LNCAP (cell line): Measurements from ENCODE around the gene CNOT6.

Source experiments
- TF ChIP-seq, protein P1 (sequence below): fragments of 450-650 bp; IDR thresholded peaks from 2 replicates; pipeline ENCODE4 v1.5.1; 2017; ENCODE audit warnings: mild to moderate bottlenecking

CNOT6 gene

GRCh38 chr5:180522330-180522729 lies 28.2 kb downstream of the CNOT6 start:
- TF ChIP-seq, protein P1, sequence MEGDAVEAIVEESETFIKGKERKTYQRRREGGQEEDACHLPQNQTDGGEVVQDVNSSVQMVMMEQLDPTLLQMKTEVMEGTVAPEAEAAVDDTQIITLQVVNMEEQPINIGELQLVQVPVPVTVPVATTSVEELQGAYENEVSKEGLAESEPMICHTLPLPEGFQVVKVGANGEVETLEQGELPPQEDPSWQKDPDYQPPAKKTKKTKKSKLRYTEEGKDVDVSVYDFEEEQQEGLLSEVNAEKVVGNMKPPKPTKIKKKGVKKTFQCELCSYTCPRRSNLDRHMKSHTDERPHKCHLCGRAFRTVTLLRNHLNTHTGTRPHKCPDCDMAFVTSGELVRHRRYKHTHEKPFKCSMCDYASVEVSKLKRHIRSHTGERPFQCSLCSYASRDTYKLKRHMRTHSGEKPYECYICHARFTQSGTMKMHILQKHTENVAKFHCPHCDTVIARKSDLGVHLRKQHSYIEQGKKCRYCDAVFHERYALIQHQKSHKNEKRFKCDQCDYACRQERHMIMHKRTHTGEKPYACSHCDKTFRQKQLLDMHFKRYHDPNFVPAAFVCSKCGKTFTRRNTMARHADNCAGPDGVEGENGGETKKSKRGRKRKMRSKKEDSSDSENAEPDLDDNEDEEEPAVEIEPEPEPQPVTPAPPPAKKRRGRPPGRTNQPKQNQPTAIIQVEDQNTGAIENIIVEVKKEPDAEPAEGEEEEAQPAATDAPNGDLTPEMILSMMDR, result no peak

- TF ChIP-seq, protein P1, result no peak
These were observed 29.7 kb downstream of the CNOT6 start for GRCh38 chr5:180523629-180524466.

- TF ChIP-seq, protein P1, result no peak
These were observed 31.2 kb downstream of the CNOT6 start for GRCh38 chr5:180525399-180525798.

DNA sequence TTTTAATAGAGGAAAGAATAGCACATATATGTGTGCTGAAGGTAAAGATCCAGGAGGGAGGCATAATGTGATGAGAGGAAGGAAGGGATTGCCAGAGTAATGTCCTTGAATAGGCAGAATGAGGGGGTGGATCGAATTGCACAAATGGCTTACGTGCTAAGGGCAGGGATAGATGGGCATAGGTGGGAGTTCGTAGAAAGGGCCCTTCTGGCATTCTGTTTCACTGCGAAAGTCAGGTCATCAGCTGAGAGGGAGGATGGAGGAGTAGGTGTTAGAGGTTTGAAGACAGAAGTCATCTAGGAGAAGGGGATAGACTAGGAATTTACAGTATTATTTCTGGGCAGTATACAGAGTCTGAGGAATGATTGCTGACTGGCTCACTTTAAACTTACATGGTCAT lies 32.1 kb downstream of the CNOT6 start:
- TF ChIP-seq, protein P1, result no peak

- TF ChIP-seq, protein P1, result no peak
These were observed 33.5 kb downstream of the CNOT6 start for GRCh38 chr5:180527659-180528058.

- TF ChIP-seq, protein P1, result no peak
These were observed 38.1 kb downstream of the CNOT6 start for GRCh38 chr5:180532268-180532667.

DNA sequence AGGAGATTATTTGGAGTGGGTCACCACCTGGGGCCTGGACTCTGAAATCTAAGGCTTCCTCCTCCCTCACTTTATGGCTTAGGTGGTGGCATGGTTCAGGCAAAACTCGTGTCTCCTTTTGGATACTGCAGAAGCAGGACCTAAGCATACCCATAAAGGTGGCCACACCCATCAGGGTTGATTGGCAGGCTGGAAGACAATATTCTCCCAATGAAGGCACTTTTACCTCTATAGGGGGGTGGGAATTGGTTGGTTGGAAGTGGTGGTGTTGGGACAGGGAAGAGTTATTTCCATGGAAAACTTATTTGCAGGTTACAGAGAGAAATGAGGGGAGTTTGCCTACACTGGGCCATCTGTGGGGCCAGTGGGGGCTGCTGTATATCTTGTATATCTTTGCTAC lies 39.7 kb downstream of the CNOT6 start:
- TF ChIP-seq, protein P1, result no peak
